Astrocyte of the cerebellum (primary cell): ENCODE measurements around the gene LGALS4.
"Not testable (repeated sequence)": the region's sequence is repeated elsewhere in the genome, so short reads cannot be mapped to it uniquely, and the experiment has no call there.

Source experiments
- DNase-seq: peaks from one replicate; pipeline ENCODE4 v3.0.0-alpha.2; 2011; ENCODE audit warnings: low read depth
- H3K4me3 ChIP-seq: 2 replicates; pipeline ENCODE4 v1.5.1; 2011; ENCODE audit warnings: mild to moderate bottlenecking, low read depth, low read length, moderate library complexity
- in situ Hi-C: cut with HindIII; loops from 2 replicates; pipeline ENCODE4 v1.10.0; 2017; ENCODE audit warnings: low sequenced_read_pairs
- TF ChIP-seq, protein P1 (sequence below): IDR thresholded peaks from 2 replicates; pipeline ENCODE4 v1.5.1; 2012; ENCODE audit warnings: low read length, low read depth, moderate library complexity, mild to moderate bottlenecking; ENCODE audit errors: missing control alignments

LGALS4 gene

DNA sequence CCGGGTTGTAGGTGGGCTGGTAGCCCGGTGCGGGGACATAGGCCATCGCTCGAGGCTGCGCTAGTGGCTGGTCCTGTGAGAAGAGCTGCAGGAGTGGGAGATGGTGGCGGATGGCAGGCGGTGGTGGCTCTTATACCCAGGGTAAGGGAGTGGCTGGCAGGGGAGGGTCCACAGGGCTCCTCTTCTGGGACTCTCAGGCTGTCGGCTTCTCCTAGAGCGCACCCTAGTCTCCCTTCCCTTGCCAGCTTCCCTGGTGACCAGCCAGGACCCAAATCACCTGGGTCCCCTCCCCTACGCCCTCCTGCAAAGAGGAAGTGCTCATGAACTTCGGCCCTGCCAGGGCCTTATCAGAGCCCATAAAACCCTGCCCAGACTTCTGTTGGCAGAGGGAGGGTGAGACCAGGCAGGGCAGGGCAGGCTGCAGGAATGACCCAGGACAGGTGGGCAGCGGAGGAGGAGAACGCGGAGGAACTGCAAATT, at the start of gene LGALS4:
Gene LGALS4 (minus strand): TSS at position 105 of the 480 bp plus-strand sequence. CDS start 59 bp downstream, at position 46.
- TF ChIP-seq, protein P1, sequence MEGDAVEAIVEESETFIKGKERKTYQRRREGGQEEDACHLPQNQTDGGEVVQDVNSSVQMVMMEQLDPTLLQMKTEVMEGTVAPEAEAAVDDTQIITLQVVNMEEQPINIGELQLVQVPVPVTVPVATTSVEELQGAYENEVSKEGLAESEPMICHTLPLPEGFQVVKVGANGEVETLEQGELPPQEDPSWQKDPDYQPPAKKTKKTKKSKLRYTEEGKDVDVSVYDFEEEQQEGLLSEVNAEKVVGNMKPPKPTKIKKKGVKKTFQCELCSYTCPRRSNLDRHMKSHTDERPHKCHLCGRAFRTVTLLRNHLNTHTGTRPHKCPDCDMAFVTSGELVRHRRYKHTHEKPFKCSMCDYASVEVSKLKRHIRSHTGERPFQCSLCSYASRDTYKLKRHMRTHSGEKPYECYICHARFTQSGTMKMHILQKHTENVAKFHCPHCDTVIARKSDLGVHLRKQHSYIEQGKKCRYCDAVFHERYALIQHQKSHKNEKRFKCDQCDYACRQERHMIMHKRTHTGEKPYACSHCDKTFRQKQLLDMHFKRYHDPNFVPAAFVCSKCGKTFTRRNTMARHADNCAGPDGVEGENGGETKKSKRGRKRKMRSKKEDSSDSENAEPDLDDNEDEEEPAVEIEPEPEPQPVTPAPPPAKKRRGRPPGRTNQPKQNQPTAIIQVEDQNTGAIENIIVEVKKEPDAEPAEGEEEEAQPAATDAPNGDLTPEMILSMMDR = no peak
- no peak for DNase-seq
- in situ Hi-C loops = no loop called here
- H3K4me3 ChIP-seq = no peak within 1 kb of the TSS

- in situ Hi-C loops = no loop called here
- H3K4me3 ChIP-seq = no peak overlapping the region
- TF ChIP-seq, protein P1 = no peak
- DNase-seq = no peak
Measured at GRCh38 chr19:38861368-38861767, 48.6 kb upstream of the LGALS4 start.

GRCh38 chr19:38859631-38860204, 47.0 kb upstream of the LGALS4 start:
- in situ Hi-C loops, DNase-seq: not testable (repeated sequence)

GRCh38 chr19:38856813-38857212, 44.1 kb upstream of the LGALS4 start:
- no peak for DNase-seq
- in situ Hi-C loops = no loop called here
- H3K4me3 ChIP-seq = no peak overlapping the region
- TF ChIP-seq, protein P1 = no peak

More at GRCh38 chr19:38859631-38860204, 47.0 kb upstream of the LGALS4 start:
- H3K4me3 ChIP-seq = not testable (repeated sequence)

GRCh38 chr19:38855751-38856150, 43.0 kb upstream of the LGALS4 start:
- DNase-seq, in situ Hi-C loops, H3K4me3 ChIP-seq: not testable (repeated sequence)

- in situ Hi-C loops, DNase-seq, H3K4me3 ChIP-seq: not testable (repeated sequence)
Measured at GRCh38 chr19:38854961-38855360, 42.2 kb upstream of the LGALS4 start.

DNA sequence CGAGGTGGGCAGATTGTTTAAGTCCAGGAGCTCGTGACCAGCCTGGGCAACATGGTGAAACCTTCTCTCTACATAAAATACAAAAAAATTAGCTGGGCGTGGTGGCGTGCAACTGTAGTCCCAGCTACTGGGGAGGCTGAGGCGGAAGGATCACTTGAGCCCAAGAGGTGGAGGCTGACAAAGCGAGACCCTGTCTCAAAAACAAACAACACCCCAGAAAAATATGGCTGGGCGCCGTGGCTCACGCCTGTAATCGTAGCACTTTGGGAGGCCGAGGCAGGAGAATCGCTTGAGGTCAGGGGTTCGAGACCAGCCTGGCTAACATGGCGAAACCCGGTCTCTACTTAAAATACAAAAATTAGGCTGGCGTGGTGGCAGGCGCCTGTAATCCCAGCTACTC, 40.5 kb upstream of the LGALS4 start:
- peak overlapping the region; percentile 79 for H3K4me3 ChIP-seq
- no peak for DNase-seq
- in situ Hi-C loops = no loop called here
- TF ChIP-seq, protein P1 = no peak

GRCh38 chr19:38852231-38853044, 39.7 kb upstream of the LGALS4 start:
- in situ Hi-C loops = no loop called here
- TF ChIP-seq, protein P1 = no peak
- DNase-seq = no peak
- H3K4me3 ChIP-seq = peak overlapping the region; percentile 79
